HG03520 (cell line): ENCODE data around the gene TRIM2.

ENCODE experiments used
- ATAC-seq: cut with Tn5 transposase; IDR thresholded peaks from one replicate; pipeline ENCODE4 v1.9.1; 2021; ENCODE audit warnings: mild to moderate bottlenecking, moderate library complexity; ENCODE audit not compliant: unreplicated experiment

The TRIM2 gene

DNA sequence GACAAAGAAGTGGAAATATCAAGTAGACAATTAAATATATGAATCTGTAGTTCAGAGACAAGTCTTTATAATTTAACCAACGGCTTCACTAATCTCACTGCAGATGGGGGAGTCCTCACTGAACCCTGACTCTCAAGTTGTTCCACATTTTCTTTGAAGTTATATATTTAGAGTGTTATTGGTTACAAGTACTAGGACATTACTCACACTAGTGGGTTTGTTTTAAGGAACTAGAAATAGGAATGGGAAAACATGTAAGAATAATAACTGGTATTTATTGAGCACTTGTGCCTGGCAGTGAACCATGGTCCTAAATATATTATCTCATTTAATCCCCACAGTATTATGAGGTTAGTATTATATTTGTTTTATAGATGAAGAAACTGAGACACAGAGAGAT, 162.2 kb downstream of the TRIM2 start:
- no peak for ATAC-seq

DNA sequence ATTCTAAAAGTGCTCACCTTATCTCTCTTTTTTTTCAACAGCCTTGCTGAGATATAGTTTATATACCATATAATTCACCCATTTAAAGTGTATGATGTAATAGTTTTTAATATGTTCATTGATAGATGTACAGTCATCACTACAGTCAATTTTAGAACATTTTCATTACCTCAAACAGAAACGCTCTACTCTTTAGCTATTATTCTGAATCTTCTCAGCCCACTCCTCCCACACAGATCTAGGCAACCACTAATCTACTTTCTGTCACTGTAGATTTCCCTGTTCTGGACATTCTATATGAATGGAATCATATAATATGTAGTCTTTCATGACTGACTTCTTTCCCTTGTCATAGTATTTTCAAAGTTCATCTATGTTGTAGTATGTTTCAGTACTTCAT, 162.8 kb downstream of the TRIM2 start:
- no peak for ATAC-seq

DNA sequence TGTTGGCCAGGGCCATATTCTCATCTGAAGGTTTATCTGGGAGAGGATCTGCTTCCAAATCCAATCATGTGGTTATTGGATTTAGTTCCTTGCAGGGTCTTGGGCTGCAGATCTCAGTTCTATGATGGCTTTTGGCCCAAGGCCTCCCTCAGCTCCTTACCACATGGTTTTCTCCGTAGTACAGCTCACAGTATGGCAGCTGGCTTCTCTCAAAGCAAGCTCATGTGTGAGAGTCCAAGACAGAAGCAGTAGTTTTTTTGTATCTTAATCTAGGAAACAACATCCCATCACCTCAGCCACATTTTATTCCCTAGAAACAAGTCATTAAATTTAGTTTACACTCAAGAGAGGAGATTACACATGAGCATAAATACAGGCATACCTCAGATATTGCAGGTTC, 164.8 kb downstream of the TRIM2 start:
- ATAC-seq: no peak

DNA sequence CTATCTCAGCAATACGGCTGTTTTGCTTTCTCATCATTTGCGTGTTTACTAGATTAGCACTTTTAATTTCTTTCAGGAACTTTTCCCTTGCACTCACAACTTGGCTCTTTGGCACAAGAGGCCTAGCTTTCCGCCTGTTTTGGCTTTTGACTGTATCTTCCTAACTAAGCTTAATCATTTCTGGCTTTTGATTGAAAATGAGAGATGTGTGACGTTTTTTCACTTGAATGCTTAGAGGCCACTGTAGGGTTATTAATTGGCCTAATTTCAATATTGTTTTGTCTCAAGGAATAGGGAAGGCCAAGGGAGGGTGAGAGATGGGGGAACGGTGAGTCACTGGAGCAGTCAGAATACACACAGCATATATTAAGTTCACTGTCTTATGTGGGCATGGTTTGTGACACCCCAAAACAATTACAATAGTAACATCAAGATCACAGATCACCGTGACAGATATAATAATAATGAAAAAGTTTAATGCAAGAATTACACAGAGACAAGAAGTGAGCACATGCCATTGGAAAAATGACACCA, 167.5 kb downstream of the TRIM2 start:
- no peak for ATAC-seq

DNA sequence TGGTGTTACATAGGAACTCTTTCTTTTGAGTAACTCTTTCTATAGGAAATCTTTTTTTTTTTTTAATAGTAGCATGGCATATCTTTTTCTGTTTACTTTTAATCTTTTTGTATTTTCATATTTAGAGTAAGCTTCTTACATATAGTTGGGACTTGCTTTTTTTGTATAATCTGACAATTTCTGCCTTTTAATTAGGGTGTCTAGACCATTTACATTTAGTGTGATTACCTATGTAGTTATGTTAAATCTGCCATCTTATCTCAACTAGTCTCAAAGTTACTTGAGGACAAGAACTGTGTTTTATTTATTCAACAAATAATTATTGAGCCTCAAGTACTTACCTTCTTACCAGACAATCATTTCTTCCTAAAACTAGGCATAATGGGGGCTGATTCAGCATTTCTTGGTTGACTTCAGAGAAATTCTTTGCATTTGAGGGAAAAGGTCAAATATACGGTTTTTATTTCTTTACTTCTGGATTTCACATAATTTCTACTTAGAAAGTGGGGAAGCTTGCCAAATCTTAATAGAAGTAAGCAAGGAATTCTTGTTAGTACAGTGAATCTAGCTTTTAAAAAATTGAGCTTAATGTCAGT, 168.8 kb downstream of the TRIM2 start:
- ATAC-seq: no peak

DNA sequence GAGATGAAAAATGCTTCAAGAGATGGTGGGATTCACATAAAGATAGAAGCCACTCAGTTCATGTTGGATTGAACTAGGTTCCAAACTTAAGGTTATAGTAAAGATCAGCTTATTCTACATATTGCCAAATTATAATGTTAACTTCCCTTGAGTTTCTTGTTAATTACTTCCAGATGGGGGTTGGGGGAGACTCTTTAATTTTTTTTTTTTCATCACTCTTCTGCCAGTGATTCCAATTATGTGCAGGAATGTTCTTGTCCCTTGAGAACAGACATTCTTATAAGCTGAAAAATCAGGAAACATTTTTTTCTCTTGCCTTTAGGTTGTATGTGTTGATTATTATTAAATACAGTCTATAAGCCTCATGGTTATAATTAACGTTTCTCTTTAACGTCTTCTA, 170.2 kb downstream of the TRIM2 start:
- no peak for ATAC-seq

DNA sequence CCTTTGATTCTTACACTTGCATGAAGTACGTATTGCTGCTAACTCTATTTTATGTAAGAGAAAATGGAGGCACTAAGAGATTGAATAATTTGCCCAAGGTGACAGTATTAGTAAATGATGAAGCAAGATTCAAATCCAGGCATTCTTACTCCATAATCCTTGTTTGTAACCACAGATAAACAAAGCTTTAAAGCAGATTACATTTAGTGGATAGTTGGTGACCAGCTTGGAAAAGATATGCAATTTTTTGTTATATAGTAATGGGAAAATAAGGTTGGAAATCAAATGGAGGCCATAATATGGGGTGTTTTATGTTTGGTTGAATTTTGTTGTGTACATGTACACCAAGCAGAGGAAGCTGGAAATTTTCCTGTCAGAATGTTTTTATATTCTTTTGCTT, 171.1 kb downstream of the TRIM2 start:
- ATAC-seq: no peak

DNA sequence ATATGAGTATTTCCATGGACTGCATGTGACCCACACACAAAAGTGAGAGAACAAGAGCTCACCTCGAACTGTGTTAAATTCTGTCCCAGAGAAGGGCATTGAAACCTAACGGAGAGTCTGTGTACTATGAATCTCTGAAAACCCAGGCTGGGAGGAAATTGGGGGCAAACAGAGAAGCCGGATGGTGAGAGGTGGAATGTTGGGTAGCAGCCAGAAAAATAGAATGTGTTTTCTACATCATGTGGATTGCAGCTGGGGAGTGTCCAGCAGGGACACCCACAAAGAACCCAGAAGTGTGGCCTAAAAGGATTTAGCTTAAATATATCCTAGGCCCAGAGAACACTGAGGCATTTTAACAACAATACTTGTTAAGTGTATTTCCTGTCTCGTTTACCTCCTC, 178.9 kb downstream of the TRIM2 start:
- ATAC-seq: no peak

DNA sequence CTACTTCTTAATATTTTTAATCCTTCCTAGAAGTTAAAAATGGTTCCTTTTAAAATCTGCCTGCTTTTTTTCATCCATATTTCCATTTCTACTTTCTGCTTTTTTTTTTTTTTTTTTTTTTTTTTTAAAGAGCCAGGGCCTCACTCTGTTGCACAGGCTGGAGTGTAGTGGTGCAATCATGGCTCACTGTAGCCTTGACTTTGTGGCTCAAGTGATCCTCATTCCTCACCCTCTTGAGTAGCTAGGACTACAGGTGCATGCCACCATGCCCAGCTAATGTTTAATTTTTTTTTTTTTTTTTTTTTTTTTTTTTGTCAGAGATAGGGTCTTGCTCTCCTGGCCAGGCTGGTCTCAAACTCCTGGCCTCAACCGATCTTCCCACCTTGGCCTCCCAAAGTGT, 179.9 kb downstream of the TRIM2 start:
- ATAC-seq: no peak

DNA sequence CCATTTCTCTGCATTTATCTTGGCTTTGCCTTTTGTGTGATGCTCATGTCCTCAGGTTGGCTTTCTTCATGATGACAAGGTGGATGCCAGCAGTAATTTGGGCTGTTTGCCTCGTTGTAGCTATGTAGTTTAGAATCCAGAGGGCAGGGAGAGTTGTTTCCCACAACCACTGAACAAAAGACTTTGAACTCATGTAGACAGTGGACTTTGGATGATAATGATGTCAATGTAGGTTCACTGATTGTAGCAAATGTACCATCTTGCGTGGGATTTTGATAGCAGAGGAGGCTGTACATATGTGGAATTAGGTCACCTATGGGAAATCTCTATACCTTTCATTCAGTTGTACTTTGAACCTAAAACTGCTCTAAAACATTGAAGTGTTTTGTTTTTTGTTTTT, 181.5 kb downstream of the TRIM2 start:
- no peak for ATAC-seq

DNA sequence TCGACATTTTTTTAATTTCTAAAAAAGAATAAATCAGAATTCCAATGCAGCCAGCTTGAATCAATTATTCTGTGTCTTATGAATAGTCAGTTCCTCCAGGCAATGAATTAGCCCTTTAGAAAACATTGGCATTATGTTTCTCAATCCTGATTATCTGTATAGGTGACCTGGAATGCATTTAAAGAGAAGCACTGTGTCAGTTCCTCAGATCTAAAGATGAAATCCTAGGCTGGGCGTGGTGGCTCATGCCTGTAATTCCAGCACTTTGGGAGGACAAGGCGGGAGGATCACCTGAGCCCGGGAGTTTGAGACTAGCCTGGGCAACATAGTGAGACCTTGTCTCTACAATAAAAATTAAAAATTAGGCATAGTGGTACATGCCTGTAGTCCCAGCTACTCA, 183.7 kb downstream of the TRIM2 start:
- ATAC-seq: no peak
